GM18517 (cell line): ENCODE measurements around the gene C9orf153.
"Not testable (repeated sequence)": the region's sequence is repeated elsewhere in the genome, so short reads cannot be mapped to it uniquely, and the experiment has no call there.

Experiments
- ATAC-seq: cut with Tn5 transposase; IDR thresholded peaks from one replicate; pipeline ENCODE4 v1.9.1; 2021; ENCODE audit warnings: mild to moderate bottlenecking, moderate library complexity; ENCODE audit not compliant: unreplicated experiment

The C9orf153 gene

DNA sequence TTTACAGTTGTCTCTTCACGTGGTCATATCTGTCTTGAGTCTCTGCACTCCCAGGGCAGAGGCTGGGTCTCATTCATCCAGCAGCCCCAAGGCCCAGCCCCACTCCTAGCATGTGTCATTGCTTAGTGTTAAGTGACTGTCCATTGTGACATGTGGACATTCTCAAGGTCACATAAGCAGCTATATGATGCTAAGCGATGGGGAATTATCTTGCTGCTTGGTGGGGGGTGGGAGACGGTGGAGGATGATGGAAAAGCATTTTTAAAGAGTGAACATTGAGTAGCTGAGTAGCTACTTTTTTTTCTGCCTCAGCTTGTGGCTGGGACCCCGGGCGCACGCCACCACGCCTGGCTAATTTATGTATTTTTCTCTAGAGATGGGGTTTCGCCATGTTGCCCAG is at the start of gene C9orf153:
C9orf153 (minus strand) TSS at position 101 of the 400 bp plus-strand sequence. CDS start 30,054 bp downstream, outside the sequence.
- no peak for ATAC-seq

DNA sequence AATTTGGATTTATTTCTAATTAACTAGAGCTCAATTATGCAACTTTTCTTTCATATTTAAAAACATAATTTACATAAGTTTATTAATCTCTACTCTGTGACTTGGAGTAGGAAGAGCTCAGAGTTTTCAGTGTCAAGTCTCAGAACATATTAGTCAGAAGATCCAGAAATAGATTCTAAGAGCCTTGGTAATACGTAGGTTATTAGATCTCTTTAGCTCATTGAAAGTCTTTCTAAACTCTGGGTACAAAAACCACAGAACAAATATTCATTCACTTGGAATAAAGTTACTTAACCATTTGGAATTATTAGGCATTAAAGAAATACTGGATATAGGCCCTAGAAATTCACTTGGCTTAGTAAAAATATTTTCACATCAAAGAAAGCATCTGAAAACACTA is 49.2 kb upstream of the C9orf153 start:
- ATAC-seq: no peak

DNA sequence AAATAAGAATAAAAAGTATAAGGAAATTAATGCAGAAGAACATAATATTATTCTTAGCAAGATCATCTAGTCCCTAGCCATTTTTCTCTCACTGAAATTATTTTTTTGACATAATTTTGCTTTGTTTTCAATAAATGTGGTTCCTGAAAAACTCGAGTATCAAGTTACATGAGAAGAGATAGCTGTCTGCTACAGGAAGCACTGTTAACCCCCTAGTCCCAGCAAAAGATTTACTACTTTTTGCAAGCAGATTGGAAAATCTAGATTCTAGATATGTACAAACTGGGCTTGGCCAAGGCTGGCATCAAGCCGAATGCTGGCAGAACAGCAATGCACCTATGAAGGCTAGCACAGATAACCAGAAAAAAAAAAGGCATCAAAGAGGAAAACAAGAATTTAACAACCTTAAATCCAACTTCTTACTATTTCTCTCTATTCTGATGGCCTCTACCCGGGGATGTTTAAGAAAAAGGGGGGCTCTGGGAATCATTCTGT is 44.8 kb upstream of the C9orf153 start:
- ATAC-seq: no peak

DNA sequence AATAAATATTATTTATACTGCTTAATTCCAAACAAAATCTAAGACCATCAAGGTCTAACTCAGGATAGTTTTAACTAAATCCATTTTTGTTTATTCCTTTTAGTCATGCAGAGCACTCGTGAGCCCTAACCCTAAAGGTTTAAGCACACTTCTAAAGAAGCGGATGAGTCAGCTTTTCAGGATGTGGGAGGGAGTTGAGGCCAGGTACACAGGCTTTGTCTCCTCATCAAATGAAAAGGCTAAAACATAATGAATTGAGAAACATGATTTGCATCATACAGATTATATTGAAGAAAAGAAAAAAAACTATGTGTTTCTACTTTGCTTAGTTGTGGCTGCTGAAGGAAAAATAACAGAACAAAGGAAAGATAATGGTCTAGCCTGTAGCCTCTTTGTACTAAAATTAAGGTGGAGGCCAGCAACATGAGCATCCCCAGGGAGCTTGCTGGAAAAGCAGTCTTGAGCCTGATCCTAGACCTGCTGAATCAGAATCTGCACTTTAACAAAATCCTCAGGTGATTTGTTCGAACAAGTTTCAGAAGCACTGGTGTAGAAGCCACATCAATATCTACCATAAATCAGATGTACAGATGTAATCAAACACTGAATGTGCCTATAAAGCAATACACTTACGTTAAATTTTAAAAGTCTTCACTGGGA is 44.0 kb upstream of the C9orf153 start:
- no peak for ATAC-seq

DNA sequence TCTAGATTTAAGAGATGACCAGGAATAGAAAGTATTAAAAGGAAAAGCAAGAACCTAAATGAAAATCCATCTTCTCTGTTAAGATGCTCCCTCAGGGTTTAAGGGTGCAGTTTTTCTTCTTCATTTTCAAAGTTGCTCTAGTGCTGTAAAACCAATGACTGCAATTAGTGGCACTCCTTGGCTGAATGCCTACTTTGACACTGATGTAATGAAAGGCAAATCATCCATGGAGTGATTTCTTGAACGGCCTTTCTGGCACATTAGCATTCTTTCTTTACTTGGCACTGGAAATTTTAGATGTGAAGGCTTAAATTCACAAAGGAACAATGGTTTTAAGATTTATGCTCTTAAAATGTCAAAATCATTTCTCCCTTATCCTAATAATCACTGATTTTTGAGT is 42.2 kb upstream of the C9orf153 start:
- ATAC-seq: no peak

DNA sequence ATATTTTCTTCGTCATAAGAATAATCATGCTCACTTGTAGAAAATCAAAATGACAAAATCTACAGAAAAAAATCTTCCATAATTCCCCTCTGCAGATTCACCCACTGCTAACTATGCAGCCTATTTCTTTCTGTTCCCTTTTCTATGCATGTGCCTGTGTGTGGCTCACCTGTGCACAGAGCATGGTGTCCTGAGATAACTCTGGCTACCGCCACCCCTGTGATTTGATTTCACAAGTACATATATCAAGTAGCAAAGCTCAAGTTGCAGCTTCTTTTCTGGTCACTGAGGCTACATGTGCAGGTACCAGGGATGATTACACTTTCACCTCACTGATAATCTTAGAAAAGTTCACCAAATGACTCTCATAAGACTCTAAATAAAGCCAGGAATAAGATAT is 41.2 kb upstream of the C9orf153 start:
- no peak for ATAC-seq

DNA sequence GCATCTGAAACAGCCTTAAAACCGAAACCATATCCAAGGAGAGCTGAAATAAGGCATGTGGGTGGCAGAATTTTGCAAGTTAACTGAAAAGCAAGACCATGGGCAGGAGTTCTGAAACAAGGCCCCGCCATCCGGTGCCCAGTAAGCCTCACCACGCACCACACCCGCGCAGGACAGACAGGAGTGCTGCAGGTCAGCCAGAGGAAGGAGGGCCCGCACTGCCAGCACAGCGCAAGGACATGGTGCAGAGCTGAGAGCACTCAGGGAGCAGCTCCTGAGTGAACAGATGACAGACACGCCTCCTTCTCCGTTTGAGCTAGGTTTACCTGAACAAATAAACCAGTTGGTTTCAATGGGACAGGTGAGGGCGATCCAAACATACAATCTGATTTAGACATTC is 39.4 kb upstream of the C9orf153 start:
- no peak for ATAC-seq

DNA sequence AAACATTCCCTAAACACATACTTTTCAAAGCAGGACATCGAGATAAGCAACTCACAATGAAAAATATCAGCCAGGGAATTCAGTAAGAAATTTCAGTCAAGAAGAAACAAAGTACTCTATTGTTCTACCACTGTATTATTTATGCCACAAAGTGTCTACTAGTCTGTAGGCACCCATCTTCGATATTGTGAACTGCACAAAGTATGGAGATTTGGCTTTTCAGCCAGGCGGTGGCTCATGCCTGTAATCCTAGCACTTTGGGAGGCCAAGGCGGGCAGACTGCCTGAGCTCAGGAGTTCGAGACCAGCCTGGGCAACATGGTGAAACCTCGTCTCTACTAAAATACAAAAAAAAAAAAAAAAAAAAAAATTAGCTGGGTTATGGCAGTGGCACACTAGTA is 30.9 kb upstream of the C9orf153 start:
- ATAC-seq: not testable (repeated sequence)

DNA sequence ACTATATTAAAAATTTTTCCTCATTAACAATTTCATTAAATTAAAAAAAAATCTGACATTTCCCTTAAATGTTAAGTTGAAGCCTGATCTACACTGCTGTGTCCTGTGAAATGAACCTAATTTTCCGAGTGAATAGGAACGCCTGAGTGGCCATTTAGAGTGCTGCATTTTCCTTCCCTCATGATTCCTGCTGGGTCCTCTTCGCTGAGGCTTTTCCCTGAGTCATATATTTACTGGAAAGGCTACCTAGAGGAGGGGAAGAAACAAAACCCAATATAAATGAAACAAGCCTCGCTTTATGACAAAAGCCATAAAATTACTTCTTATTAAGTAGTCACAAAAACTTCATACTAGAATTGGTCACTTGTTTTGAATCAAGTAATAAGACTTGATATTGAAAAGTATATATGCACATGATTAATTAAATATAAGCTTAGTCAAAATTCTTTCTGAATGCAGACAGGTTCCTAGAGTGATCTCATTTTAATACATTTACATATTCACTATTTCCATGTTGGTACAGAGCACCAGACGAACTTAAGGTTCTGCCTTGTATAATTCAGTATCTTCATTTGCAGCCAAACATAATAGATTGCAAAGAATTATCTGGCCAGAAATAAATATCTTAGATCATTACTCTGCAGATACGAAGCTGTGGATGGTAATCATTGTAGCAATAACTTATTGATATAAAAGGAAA is 29.2 kb upstream of the C9orf153 start:
- ATAC-seq: no peak

DNA sequence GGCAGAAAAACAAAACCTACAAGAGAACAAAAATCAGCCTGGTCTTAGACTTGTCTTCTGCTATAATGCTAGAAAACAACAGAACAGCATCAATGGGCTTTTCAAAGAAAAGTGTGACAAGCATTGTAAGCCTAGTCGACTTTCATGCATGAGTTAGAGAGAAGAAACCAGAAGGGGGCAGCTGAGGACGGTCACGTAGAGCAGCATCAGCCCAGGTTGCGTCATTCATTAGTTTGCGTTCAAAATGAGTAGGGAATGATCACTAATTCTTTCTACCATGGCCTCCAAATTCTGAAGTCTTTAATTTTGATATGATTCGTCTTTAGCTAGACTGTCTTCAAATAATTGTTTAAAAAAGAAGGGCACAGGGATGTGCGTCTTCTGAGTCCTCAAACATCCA is 27.6 kb upstream of the C9orf153 start:
- ATAC-seq: no peak

DNA sequence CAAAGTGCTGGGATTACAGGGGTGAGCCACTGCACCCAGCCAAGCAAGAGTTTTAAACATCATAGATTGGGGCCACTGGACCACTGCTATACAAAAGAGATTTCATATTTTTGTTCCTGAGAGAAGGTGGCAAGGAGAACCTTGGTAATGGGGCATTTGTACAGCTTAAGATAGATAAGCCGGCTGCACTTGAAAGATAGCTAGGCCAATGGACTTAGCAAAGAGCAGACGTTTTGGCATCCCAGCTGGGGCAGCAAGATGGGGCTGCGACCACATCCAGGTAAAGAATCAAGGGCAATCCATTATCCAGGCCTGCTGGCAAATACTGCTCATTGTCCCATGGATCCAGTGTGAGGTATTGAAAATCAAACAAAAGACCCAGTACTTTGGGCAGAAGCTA is 26.8 kb upstream of the C9orf153 start:
- no peak for ATAC-seq

DNA sequence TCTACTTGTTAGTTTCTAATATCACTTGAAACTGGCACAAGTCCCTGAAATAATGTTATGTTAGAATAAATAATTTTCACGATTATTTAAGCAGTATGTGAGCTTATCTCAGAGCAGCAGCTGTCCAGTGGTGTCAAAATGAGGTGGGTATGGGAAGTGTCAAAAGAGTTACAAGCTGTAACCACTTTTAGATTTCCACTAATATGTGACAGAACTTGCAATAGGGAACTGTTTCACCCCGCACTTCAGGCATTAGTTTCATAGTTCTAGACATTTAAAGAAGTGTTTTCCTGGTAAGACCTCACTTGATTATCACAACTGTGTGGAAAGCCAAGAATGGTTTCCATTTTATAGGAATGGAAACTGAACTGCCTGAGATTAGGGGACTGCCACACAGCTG is 25.8 kb upstream of the C9orf153 start:
- no peak for ATAC-seq

DNA sequence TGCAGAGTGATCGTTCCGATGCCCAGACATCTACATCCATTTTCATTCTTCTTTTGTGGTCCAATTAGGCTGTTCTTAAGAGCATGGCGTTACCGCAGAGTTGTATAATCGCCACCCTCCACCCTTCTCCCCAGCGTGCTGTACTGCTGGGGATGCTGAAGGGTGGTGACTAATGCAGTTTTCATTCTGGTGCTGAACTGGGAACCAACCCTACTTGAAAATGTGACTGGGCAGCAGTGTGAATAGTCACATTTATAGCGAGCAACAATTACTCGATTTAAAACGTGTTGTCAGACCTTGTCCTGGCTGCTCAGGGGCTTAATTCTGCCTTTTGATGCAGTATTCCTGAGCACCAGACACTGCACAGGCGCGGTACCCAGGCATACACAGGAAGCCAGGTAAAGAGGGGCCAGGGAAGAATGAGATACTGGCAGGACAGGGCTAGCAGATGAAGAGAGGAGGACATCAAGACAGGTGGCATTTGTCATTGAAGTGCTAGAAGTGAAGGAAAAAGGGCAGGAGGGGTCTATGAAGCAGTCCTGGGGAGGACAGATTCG is 23.6 kb upstream of the C9orf153 start:
- ATAC-seq: peak; percentile 20

DNA sequence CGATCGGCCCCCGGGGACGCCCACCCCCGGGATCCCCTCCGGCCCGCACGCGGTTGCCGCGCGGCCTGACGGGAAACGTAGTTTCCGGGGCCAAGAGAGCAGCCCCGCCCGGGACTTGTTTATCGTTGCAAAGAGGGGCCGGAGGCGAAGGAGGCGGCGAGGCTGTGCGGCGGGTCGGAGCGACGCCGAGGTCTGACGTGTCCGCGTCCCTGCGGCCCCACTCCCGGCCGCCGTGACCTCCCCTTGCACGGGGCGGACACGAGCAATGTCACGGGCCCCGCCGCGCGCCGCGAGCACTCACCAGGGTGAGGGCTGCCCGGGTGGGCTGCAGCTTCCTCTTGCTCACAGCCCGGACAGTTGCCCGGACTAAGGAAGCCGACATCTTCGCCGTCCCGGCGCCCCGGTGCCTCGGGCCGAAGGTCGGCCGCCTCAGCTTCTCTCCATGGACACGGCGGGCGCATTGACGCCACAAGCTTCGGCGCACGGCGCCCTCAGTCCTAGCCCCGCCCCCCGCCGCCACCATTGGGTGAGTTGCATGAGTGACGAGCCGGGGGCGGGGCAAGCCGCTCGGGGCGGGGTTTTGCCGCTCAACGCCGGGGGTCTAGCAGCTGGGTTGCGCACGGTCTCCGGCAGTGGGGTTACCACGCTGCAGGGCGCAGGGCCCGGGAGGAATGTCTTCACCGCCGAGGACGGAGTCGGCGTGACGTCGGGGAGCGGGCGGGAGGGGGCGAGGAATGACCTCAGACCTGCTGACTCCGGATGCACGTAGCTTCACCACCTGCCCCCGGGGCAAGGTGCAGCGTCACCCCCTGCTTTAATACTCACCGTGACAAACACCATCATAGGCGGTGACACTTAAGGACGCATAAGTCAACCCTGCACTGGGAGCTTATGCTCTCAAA is 22.9 kb upstream of the C9orf153 start, which contains the start of gene ISCA1:
ISCA1 (minus strand) TSS at position 462 of the 902 bp plus-strand sequence; CDS start at position 382, 80 bp downstream.
- ATAC-seq: peak; percentile 77

DNA sequence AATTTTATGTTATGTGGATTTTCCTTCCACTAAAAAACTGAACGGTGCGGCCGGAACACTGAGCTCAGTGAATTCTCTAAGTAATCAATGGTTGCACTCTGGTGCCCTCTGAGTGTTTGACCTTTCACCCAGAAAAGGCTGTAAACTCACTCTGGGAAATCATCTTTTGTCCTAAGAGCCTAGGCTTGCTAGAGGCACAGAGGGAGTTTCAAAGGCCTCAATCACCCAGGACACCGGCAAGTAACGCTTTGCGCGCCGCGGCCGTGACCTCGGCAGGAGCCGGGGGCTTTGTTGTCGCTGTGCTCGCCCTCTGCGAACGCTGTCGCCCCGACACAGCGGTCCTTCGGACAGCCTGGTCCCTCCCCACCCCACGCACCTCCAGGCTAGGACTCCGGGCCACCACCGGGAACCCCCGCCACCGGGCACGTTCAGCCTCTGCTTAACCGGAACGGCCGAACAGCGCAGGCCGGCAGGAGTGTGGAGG is 22.2 kb upstream of the C9orf153 start:
- ATAC-seq: peak; percentile 2

DNA sequence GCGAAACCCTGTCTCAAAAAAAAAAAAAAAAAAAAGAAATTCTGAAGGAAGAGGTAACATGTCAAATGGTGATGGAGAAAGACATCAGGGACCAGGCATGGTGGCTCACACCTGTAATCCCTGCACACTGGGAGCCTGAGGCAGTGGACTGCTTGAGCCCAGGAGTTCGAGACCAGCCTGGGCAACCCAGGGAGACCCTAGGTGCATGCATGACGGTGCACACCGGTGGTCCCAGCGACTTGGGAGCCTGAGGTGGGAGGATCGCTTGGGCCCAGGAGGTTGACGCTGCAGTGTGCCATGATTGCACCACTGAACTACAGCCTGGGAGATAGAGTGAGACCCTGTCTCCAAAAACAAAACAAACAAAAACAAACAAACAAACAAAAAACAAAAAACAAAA is 21.1 kb upstream of the C9orf153 start:
- no peak for ATAC-seq

DNA sequence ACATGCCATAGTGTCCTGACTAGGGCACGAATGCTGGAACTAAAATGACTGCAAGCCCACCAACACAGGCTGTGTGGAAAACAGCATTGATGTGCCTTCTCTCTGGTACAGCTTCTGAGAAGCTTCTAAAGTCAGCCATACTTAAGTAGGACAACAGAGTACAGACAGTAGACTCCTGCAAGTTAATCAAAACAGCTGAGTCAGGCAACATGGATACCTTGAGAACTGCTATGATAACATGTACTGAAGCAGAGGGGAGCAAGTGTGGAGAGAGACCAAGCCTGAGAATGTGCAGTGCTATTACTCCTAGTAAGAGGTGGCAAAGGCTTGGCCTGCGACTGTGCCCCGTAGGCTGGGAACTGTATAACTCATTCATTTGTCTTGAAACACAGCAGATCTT is 20.4 kb upstream of the C9orf153 start:
- no peak for ATAC-seq

DNA sequence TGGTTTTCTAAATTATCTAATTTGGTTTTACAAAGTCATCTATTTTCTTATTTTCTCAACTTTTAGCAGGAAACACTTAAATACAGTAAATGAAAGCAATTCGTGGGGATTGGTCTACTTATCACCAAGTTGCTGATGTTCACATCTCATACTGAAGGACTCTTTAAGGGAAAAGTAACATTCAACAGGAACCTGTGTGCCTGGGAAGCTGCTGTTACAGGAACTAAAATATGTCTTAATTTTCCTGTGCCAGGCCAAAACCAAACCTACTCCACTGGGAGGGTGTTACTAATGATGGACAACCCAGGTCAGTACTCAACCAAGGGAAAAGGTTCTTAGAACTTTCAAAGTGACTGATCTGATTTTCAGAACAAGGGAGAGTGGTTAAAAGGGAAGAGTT is 17.6 kb upstream of the C9orf153 start:
- ATAC-seq: no peak

DNA sequence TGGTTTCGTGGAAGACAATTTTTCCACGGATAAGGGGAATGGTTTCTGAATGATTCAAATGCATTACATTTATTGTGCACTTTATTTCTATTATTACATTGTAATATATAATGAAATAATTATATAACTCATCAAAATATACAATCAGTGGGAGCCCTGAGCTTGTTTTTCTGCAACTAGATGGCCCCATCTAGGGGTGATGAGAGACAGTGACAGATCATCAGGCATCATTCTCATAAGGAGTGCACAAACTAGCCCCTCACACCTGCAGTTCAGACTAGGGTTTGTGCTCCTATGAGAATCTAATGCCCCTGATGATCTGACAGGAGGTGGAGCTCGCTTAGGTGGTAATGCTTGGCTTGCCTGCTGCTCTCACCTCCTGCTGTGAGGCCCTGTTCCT is 16.5 kb upstream of the C9orf153 start:
- ATAC-seq: no peak

DNA sequence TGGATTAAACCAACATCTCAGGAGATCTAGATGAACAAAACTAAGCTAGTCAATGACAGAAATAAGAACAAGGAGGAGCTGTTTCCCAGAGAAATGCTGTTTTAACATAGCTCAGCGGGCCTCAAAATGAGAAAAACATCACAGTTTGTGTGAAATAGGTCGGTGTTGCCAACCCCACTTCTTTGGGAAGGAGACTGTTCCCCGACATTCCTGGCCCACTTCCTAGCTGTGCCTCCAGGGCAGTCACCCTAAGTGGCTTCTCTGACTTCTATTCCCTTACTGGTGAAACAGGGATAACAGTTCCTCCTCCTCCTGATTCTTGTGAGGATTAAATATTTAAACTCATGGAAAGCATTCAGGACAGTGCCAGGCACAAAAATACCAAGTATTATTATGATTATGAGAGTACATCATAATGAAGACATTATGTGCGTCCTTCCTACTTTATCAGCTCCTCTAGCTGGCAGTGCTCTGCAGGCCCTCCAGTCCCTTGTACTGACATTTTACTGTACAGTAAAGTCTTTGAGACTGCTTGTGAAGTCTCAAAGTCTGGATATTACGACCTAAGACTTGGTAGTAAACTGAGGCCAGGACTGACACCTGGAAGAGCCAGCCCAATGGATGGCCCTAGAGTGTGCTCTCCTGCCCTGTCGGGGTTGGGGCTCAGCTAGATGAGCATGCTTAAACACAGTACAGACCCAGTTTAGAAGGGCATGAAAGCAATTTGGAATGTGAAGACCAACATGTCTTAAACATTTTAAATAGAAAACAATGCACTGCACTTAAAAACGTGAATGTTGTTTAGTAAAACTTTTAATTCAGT is 15.6 kb upstream of the C9orf153 start:
- ATAC-seq: no peak
